HS-5 (cell line): ENCODE results near the gene CPA4.

Experiments used
- DNase-seq: peaks from one replicate; pipeline ENCODE4 v3.0.0-alpha.2; 2012; ENCODE audit warnings: low read depth

CPA4 gene

GRCh38 chr7:130275826-130276297, 17.1 kb upstream of the CPA4 start:
- no peak for DNase-seq

- no peak for DNase-seq
These were observed 15.9 kb upstream of the CPA4 start for GRCh38 chr7:130276796-130277762.

- no peak for DNase-seq
These were observed 15.0 kb upstream of the CPA4 start for GRCh38 chr7:130277763-130278643.

- peak; percentile 73 for DNase-seq
These were observed 14.1 kb upstream of the CPA4 start for GRCh38 chr7:130278860-130279259.

GRCh38 chr7:130279286-130279685, 13.7 kb upstream of the CPA4 start:
- no peak for DNase-seq

- DNase-seq: no peak
These were observed 13.1 kb upstream of the CPA4 start for GRCh38 chr7:130279906-130280305.

GRCh38 chr7:130281260-130281659, 11.7 kb upstream of the CPA4 start:
- DNase-seq: no peak

GRCh38 chr7:130286881-130287280, 6.1 kb upstream of the CPA4 start:
- no peak for DNase-seq

GRCh38 chr7:130288168-130288567, 4.8 kb upstream of the CPA4 start:
- no peak for DNase-seq

GRCh38 chr7:130288829-130289228, 4.1 kb upstream of the CPA4 start:
- DNase-seq: no peak

GRCh38 chr7:130289478-130289877, 3.5 kb upstream of the CPA4 start:
- DNase-seq: no peak

- no peak for DNase-seq
These were observed 2.2 kb upstream of the CPA4 start for GRCh38 chr7:130290745-130291144.

- DNase-seq: no peak
These were observed 560 bp downstream of the CPA4 start for GRCh38 chr7:130293521-130293920.

- DNase-seq: no peak
These were observed 1.4 kb downstream of the CPA4 start for GRCh38 chr7:130294314-130294713.

GRCh38 chr7:130296221-130296951, 3.4 kb downstream of the CPA4 start:
- DNase-seq: no peak

- no peak for DNase-seq
These were observed 4.9 kb downstream of the CPA4 start for GRCh38 chr7:130297628-130298543.

GRCh38 chr7:130298544-130299326, 5.8 kb downstream of the CPA4 start:
- DNase-seq: no peak

- no peak for DNase-seq
These were observed 6.9 kb downstream of the CPA4 start for GRCh38 chr7:130299866-130300265.

- no peak for DNase-seq
These were observed 8.6 kb downstream of the CPA4 start for GRCh38 chr7:130301501-130302020.

- DNase-seq: no peak
These were observed 9.7 kb downstream of the CPA4 start for GRCh38 chr7:130302649-130303048.
